Measurements from ENCODE around the gene KRT74.

The KRT74 gene

GRCh38 chr12:52528641-52529143 is 45.0 kb downstream of the KRT74 start:
- no peak overlapping the region for H3K4me3 ChIP-seq (replicated peaks; ENCODE audit: low read depth, low read length)
- DNase-seq (ENCODE audit: extremely low read depth, low read depth) = no peak
- no peak for TF ChIP-seq CTCF (IDR thresholded peaks at IDR 0.05; ENCODE audit: low read depth, low read length, missing control alignments)

- TF ChIP-seq CTCF (IDR thresholded peaks at IDR 0.05; ENCODE audit: low read depth, low read length, missing control alignments) = no peak
- no peak for DNase-seq (ENCODE audit: extremely low read depth, low read depth)
- H3K4me3 ChIP-seq (replicated peaks; ENCODE audit: low read depth, low read length) = no peak overlapping the region
These were observed 46.4 kb downstream of the KRT74 start for GRCh38 chr12:52527121-52527800.

- TF ChIP-seq CTCF (IDR thresholded peaks at IDR 0.05; ENCODE audit: low read depth, low read length, missing control alignments) = no peak
- no peak overlapping the region for H3K4me3 ChIP-seq (replicated peaks; ENCODE audit: low read depth, low read length)
- DNase-seq (ENCODE audit: extremely low read depth, low read depth) = no peak
These were observed 47.1 kb downstream of the KRT74 start for GRCh38 chr12:52526511-52526951.

- TF ChIP-seq CTCF (IDR thresholded peaks at IDR 0.05; ENCODE audit: low read depth, low read length, missing control alignments) = no peak
- no peak overlapping the region for H3K4me3 ChIP-seq (replicated peaks; ENCODE audit: low read depth, low read length)
- DNase-seq (ENCODE audit: extremely low read depth, low read depth) = no peak
These were observed 47.8 kb downstream of the KRT74 start for GRCh38 chr12:52525661-52526499.

DNA sequence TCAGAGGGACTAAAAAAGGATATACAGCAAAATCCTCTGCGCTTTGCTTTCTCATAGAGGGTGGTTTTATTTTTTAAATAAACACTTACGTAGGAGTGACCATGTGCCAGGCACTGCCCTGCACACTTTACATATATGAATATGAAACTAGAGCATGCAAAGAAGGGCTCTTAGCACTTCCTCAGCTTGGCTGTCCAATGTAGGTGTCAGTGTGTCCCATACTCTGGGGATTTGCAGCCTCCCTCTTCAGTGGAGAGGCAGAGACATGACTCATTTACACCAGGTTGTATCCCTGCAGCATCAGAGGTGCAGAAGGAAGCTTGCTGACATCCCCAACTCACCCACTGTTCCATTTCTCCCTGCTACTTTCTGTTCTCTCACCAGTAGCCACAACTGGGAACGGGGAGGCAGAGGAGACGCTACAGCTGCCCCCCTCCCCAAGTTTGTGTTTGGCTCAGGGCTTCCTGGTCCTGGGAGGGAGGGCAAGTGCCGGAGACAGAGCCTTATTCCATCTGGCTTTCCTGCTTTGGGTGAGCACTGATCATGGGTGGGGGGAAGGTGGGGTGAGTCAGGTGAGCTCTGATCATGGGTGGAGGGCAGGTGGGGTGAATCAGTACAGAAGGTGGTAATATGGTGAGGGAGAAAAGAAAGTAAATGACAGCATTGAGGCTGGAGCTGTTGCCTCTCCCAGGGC is 48.6 kb downstream of the KRT74 start:
- no peak for TF ChIP-seq CTCF (IDR thresholded peaks at IDR 0.05; ENCODE audit: low read depth, low read length, missing control alignments)
- H3K4me3 ChIP-seq (replicated peaks; ENCODE audit: low read depth, low read length) = no peak overlapping the region
- no peak for DNase-seq (ENCODE audit: extremely low read depth, low read depth)

- no peak for TF ChIP-seq CTCF (IDR thresholded peaks at IDR 0.05; ENCODE audit: low read depth, low read length, missing control alignments)
- no peak overlapping the region for H3K4me3 ChIP-seq (replicated peaks; ENCODE audit: low read depth, low read length)
- DNase-seq (ENCODE audit: extremely low read depth, low read depth) = no peak
These were observed 49.3 kb downstream of the KRT74 start for GRCh38 chr12:52524241-52524897.

All from HFF-Myc (cell line).